Fibroblast of lung (primary cell): ENCODE results near the gene FGF2. TPM values are rescaled to one million over a fixed set of nuclear protein-coding genes. Genes with fewer than 3 reads are reported as not detected.
A peak's percentile ranks its signal among the peaks of the same experiment; 100 is the strongest.

ENCODE experiments used
- DNase-seq, 2 donors: peaks; one replicate each; pipeline versions ENCODE4 v3.0.0 to v3.0.0-alpha.2; 2010; ENCODE audit warnings: low read depth in 2 of 2
- H2AFZ ChIP-seq: 2 replicates; pipeline ENCODE4 v1.5.1; 2012; ENCODE audit warnings: low read length, control low read depth, inconsistent platforms
- H3K27ac ChIP-seq: 2 replicates; pipeline ENCODE4 v1.5.1; 2011; ENCODE audit warnings: low read length, control low read depth; ENCODE audit not compliant: insufficient read depth
- H3K27me3 ChIP-seq: 2 replicates; pipeline ENCODE4 v1.5.1; 2011; ENCODE audit warnings: mild to moderate bottlenecking, low read length; ENCODE audit not compliant: control insufficient read depth, insufficient read depth
- H3K36me3 ChIP-seq: 2 replicates; pipeline ENCODE4 v1.5.1; 2011; ENCODE audit warnings: low read length; ENCODE audit not compliant: control insufficient read depth, insufficient read depth
- H3K4me1 ChIP-seq: 2 replicates; pipeline ENCODE4 v1.5.1; 2011; ENCODE audit warnings: low read length; ENCODE audit not compliant: control insufficient read depth, insufficient read depth; ENCODE audit errors: extremely low read depth
- H3K4me2 ChIP-seq: 2 replicates; pipeline ENCODE4 v1.5.1; 2011; ENCODE audit warnings: low read length, control low read depth; ENCODE audit not compliant: insufficient read depth; ENCODE audit errors: extremely low read depth
- H3K4me3 ChIP-seq, 4 experiments: fragments of 200-600 bp in 1 of 4; sonication (generic) in 1 of 4; replicated peaks in 1 of 4; 2 replicates each; pipeline ENCODE4 v1.5.1; 2011 to 2016; ENCODE audit warnings: low read length in 4 of 4, low read depth in 3 of 4, mild to moderate bottlenecking in 3 of 4, control low read depth in 2 of 4, inconsistent platforms in 1 of 4, mixed read lengths in 1 of 4; ENCODE audit not compliant: insufficient read depth in 1 of 4; ENCODE audit errors: control extremely low read depth in 1 of 4
- H3K79me2 ChIP-seq: 2 replicates; pipeline ENCODE4 v1.5.1; 2012; ENCODE audit warnings: mild to moderate bottlenecking, low read length, inconsistent platforms; ENCODE audit not compliant: control insufficient read depth, insufficient read depth
- H3K9ac ChIP-seq: 2 replicates; pipeline ENCODE4 v1.5.1; 2011; ENCODE audit warnings: mild to moderate bottlenecking, low read length, control low read depth; ENCODE audit not compliant: insufficient read depth
- H3K9me3 ChIP-seq: 2 replicates; pipeline ENCODE4 v1.5.1; 2012; ENCODE audit warnings: low read depth, low read length; ENCODE audit not compliant: control insufficient read depth, insufficient read depth
- H4K20me1 ChIP-seq: 2 replicates; pipeline ENCODE4 v1.5.1; 2011; ENCODE audit warnings: low read length; ENCODE audit not compliant: control insufficient read depth, insufficient read depth; ENCODE audit errors: extremely low read depth
- CTCF ChIP-seq, 2 donors: IDR thresholded peaks in 1 of 2; conservative IDR thresholded peaks in 1 of 2; 1 replicate in 1 of 2; 2 replicates in 1 of 2; pipeline ENCODE4 v1.5.1; 2011 to 2012; ENCODE audit warnings: low read length in 2 of 2, control low read depth in 1 of 2, inconsistent platforms in 1 of 2, low read depth in 1 of 2, mild to moderate bottlenecking in 1 of 2
- EZH2 ChIP-seq: IDR thresholded peaks from 2 replicates; pipeline ENCODE4 v1.5.1; 2012; ENCODE audit warnings: low read length, control low read depth, mild to moderate bottlenecking; ENCODE audit errors: missing control alignments
- polyA plus RNA-seq, 2 donors: library from polyadenylated mRNA; depleted of rRNA in 1 of 2; stranded (reverse) in 1 of 2; unstranded in 1 of 2; fragments of >200 nt; gene quantifications; 2 replicates each; pipeline ENCODE4 v1.2.1, GENCODE V29; 2011 to 2012; ENCODE audit warnings: missing spikeins in 1 of 2
- total RNA-seq: library from RNA; depleted of rRNA; stranded (reverse); fragments of >200 nt; gene quantifications from 2 replicates; pipeline ENCODE4 v1.2.1, GENCODE V29; 2014

The FGF2 gene
- total and polyA plus RNA-seq, 2 donors (not counting 1 experiment from before 2014, with no cell fraction given), result 38.5 to 98.3 TPM

- peaks cover 3% of the 10 kb centered on the region for H3K4me1 ChIP-seq
- no peak overlapping the region for H3K9ac ChIP-seq
- H3K27ac ChIP-seq, result no peak overlapping the region
- DNase-seq, result no peak
- H2AFZ ChIP-seq, result no peak overlapping the region
- no peaks in the 10 kb centered on the region for H3K9me3 ChIP-seq
- no peak overlapping the region for H3K4me2 ChIP-seq
- no peak overlapping the region for H3K4me3 ChIP-seq
- no peaks in the 10 kb centered on the region for H4K20me1 ChIP-seq
- peaks cover 15% of the 10 kb centered on the region for H3K79me2 ChIP-seq
- H3K27me3 ChIP-seq, result no peaks in the 10 kb centered on the region
- TF ChIP-seq EZH2 (no peak), CTCF (conservative IDR thresholded peaks at IDR 0.05 in 1 of 2, IDR thresholded peaks at IDR 0.05 in 1 of 2; ENCODE audit: low read depth in 1 of 2, low read length in 2 of 2) (no peak)
- no peaks in the 10 kb centered on the region for H3K36me3 ChIP-seq
These were observed 3.2 kb upstream of the FGF2 start for GRCh38 chr4:122823476-122823875.

- DNase-seq, result no peak
- peak overlapping the region in 1 of 4 experiments; percentile 19 for H3K4me3 ChIP-seq
- no peak overlapping the region for H3K9ac ChIP-seq
- no peaks in the 10 kb centered on the region for H3K9me3 ChIP-seq
- H4K20me1 ChIP-seq, result no peaks in the 10 kb centered on the region
- H3K79me2 ChIP-seq, result peaks cover 27% of the 10 kb centered on the region
- no peak overlapping the region for H3K27ac ChIP-seq
- H3K36me3 ChIP-seq, result no peaks in the 10 kb centered on the region
- TF ChIP-seq CTCF (conservative IDR thresholded peaks at IDR 0.05 in 1 of 2, IDR thresholded peaks at IDR 0.05 in 1 of 2; ENCODE audit: low read depth in 1 of 2, low read length in 2 of 2), result no peak
- no peak for TF ChIP-seq EZH2
- H2AFZ ChIP-seq, result peak overlapping the region; percentile 11
- H3K27me3 ChIP-seq, result no peaks in the 10 kb centered on the region
- H3K4me1 ChIP-seq, result peaks cover 3% of the 10 kb centered on the region
- peak overlapping the region; percentile 73 for H3K4me2 ChIP-seq
These were observed 2.0 kb upstream of the FGF2 start for GRCh38 chr4:122824616-122825015.

GRCh38 chr4:122826079-122826527 lies 528 bp upstream of the FGF2 start:
- no peaks in the 10 kb centered on the region for H3K36me3 ChIP-seq
- H3K27ac ChIP-seq, result peak overlapping the region; percentile 88
- peaks cover 2% of the 10 kb centered on the region for H3K4me1 ChIP-seq

More at GRCh38 chr4:122826079-122826527, 528 bp upstream of the FGF2 start:
- Histone ChIP-seq H3K4me2 (peak overlapping the region; percentile 83), H3K9ac (peak overlapping the region; percentile 59), H2AFZ (peak overlapping the region; percentile 69), H4K20me1 (no peaks in the 10 kb centered on the region), H3K27me3 (no peaks in the 10 kb centered on the region), H3K4me3 (peak overlapping the region; percentile 43 to 88 (median 54)), H3K79me2 (peaks cover 41% of the 10 kb centered on the region), H3K9me3 (no peaks in the 10 kb centered on the region)
- TF ChIP-seq CTCF (conservative IDR thresholded peaks at IDR 0.05 in 1 of 2, IDR thresholded peaks at IDR 0.05 in 1 of 2; ENCODE audit: low read depth in 1 of 2, low read length in 2 of 2), result no peak
- TF ChIP-seq EZH2, result no peak
- DNase-seq, result peak; percentile 22 to 69
